Myocyte (in vitro differentiated cells): ENCODE data around the gene FAM177B. TPM values are rescaled to one million over a fixed set of nuclear protein-coding genes. Genes with fewer than 3 reads are reported as not detected.

Experiments used
- DNase-seq: peaks from one replicate; pipeline ENCODE4 v3.0.0-alpha.2; 2012; ENCODE audit warnings: low read depth
- total RNA-seq: library from RNA; depleted of rRNA; stranded (reverse); fragments of >200 nt; gene quantifications from 2 replicates; pipeline ENCODE4 v1.2.3, GENCODE V29; 2014

The FAM177B gene
- total RNA-seq, 1 donor from 2014 or later: not detected

GRCh38 chr1:222784916-222785315, 47.9 kb downstream of the FAM177B start:
- DNase-seq: no peak

GRCh38 chr1:222785529-222785928, 48.5 kb downstream of the FAM177B start:
- DNase-seq: no peak

DNA sequence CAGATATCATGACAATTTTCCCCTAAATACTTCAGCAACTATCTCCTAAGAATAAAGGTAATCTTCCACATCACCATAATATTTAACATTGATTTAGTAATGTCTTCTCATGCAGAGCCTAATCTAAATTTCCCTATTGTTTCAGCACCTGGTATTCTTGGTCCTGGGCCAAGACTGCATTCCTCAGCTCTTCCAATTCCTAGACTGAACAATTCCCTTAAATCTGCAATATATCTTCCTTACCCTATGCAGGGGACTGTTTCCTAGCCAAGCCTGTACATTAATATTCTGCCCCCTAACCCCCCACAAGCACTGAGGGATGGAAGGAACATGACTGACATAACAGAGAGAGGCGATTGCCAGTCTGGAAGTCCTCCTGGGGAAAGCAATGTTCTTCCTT, 49.1 kb downstream of the FAM177B start:
- DNase-seq: peak; percentile 26

DNA sequence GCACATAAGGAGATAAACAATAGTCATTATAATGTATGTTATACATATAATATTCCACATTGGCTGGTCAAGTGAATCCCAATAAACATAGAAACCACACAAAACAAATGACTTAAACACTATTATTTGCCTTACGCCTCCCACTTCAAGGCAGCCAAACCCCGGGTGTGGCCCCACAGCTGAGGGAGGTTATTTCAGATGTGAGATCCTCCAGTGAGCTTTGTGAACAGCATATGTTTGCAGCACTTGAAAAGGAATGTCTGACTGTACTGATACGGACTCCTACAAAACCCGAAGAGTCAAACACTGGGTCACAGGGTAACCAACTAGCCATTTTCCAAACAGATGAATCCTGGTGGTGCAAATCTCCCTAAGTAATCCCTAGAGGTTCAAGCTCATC, 50.7 kb downstream of the FAM177B start:
- DNase-seq: peak; percentile 45

- DNase-seq: no peak
Observed at GRCh38 chr1:222788402-222789156, 51.6 kb downstream of the FAM177B start.

- DNase-seq: no peak
Observed at GRCh38 chr1:222790115-222790514, 53.1 kb downstream of the FAM177B start.

GRCh38 chr1:222790520-222790919, 53.5 kb downstream of the FAM177B start:
- DNase-seq: no peak

DNA sequence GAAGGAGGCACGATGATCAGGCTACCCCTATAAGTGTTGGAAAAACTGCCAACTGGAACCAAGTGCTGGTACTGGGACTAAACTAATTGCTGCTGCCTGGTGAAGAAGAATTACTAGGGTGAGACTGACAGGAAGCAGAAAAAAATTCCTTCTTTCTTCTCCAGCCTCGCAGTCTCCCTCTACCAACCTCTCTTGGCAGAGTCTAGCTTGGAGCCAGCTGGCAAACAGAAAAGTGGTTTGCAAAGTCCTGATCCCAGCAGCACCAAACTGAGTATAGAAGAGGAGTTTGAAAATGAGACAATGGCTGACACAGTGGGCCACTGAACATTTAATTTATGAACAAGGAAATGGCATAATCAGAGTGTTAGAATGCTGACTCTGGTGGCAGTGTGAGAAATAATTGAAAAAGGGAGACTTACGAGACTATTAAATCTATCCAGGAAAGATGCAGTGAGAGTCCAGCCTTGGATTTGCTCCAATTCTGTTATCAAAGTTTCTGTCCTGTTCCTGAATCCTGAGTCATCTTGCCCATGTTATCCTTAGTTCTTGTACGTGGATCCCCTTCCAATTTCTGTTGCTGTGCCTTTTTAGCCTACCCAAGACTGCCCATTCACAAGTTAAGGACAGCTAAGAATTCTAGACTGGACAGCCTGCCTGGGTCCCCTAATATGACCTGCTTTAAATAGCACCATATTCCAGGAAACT, 54.2 kb downstream of the FAM177B start:
- DNase-seq: peak; percentile 29

DNA sequence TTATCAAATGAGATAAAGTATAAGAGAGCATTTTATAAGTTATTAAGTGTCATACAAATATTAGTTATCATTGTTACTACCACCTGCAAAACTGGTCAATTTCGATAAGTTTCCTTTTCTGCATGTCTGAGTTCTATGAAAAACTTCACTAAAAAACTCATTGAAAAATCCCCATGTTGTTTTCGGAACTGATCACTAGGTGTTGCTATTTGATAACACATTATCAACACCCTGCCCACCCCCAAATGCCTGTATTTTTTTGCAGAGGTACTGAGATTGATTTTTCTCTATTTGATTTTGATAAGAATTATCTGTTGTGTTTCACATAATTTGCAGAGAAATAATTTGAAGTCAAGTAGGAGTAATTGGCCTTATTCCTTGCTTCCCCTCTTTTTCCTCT, 55.7 kb downstream of the FAM177B start:
- no peak for DNase-seq

GRCh38 chr1:222794656-222795474, 57.9 kb downstream of the FAM177B start:
- peak; percentile 31 for DNase-seq

- no peak for DNase-seq
Observed at GRCh38 chr1:222798116-222798515, 61.1 kb downstream of the FAM177B start.

GRCh38 chr1:222798975-222799374, 62.0 kb downstream of the FAM177B start:
- DNase-seq: no peak

Other genes starting within 250 kb of the FAM177B start
- gene HHIPL2, start 189.1 kb upstream of the FAM177B start, total RNA-seq: not detected in 2 replicates
- gene TAF1A, start 147.3 kb upstream of the FAM177B start, total RNA-seq: 8.3 and 9.1 TPM in 2 replicates
- gene MIA3, start 119.1 kb upstream of the FAM177B start, total RNA-seq: 44.4 and 59.0 TPM in 2 replicates
- 25.9 and 30.4 TPM in 2 replicates for gene AIDA, start 24.7 kb upstream of the FAM177B start, total RNA-seq
- gene BROX, start 24.6 kb upstream of the FAM177B start, total RNA-seq: 56.0 and 67.7 TPM in 2 replicates
- 2.2 and 2.5 TPM in 2 replicates for gene DISP1, start 77.8 kb downstream of the FAM177B start, total RNA-seq